GM23338 (cell line): Measurements from ENCODE around the gene COA4. TPM values are rescaled to one million over a fixed set of nuclear protein-coding genes. Genes with fewer than 3 reads are reported as not detected.

Experiments
- ATAC-seq: fragments of 200-7000 bp; cut with Tn5 transposase; 3 replicates; pipeline ENCODE4 v1.9.1; 2020
- DNase-seq: peaks from one replicate; pipeline ENCODE4 v3.0.0-alpha.2; 2015; ENCODE audit warnings: low spot score
- H2AFZ ChIP-seq: fragments of 200-600 bp; sonication (generic); 2 replicates; pipeline ENCODE4 v1.8.0; 2016; ENCODE audit warnings: antibody characterized with exemption, mild to moderate bottlenecking, moderate library complexity
- H3F3A ChIP-seq: fragments of 200-600 bp; sonication (generic); replicated peaks from 2 replicates; pipeline ENCODE4 v1.8.0; 2017; ENCODE audit warnings: antibody characterized with exemption, mixed run types, low read depth
- H3K27ac ChIP-seq: fragments of 200-600 bp; sonication (generic); 2 replicates; pipeline ENCODE4 v1.6.1; 2016; ENCODE audit warnings: low read depth
- H3K27me3 ChIP-seq: fragments of 200-600 bp; sonication (generic); 2 replicates; pipeline ENCODE4 v1.8.0; 2016; ENCODE audit warnings: mild to moderate bottlenecking, mixed run types, moderate library complexity; ENCODE audit not compliant: insufficient read depth
- H3K36me3 ChIP-seq: fragments of 200-600 bp; sonication (generic); 2 replicates; pipeline ENCODE4 v1.8.0; 2016; ENCODE audit warnings: mild to moderate bottlenecking; ENCODE audit not compliant: insufficient read depth
- H3K4me1 ChIP-seq: fragments of 200-600 bp; sonication (generic); 2 replicates; pipeline ENCODE4 v1.8.0; 2016; ENCODE audit warnings: mild to moderate bottlenecking, moderate library complexity; ENCODE audit not compliant: insufficient read depth
- H3K4me2 ChIP-seq: fragments of 200-600 bp; sonication (generic); 2 replicates; pipeline ENCODE4 v1.7.1; 2017; ENCODE audit warnings: mixed run types
- H3K4me3 ChIP-seq: fragments of 200-600 bp; sonication (generic); 2 replicates; pipeline ENCODE4 v1.6.1; 2016; ENCODE audit warnings: mixed run types
- H3K79me2 ChIP-seq: fragments of 200-600 bp; sonication (generic); replicated peaks from 2 replicates; pipeline ENCODE4 v1.8.0; 2017; ENCODE audit warnings: mild to moderate bottlenecking; ENCODE audit not compliant: insufficient read depth
- H3K9me2 ChIP-seq: fragments of 200-600 bp; sonication (generic); 2 replicates; pipeline ENCODE4 v1.8.0; 2017; ENCODE audit not compliant: insufficient read depth
- H4K20me1 ChIP-seq: fragments of 200-600 bp; sonication (generic); replicated peaks from 2 replicates; pipeline ENCODE4 v1.8.0; 2017; ENCODE audit warnings: mild to moderate bottlenecking; ENCODE audit not compliant: insufficient read depth
- H3K27ac Mint-ChIP-seq: 2 replicates; pipeline ENCODE4 v1.8.0; 2020; ENCODE audit warnings: inconsistent platforms, mild to moderate bottlenecking, moderate library complexity, mixed read lengths
- H3K27me3 Mint-ChIP-seq: 3 replicates; pipeline ENCODE4 v1.8.0; 2022; ENCODE audit warnings: low read depth, mild to moderate bottlenecking, moderate library complexity, mixed read lengths, inconsistent platforms; ENCODE audit not compliant: insufficient read depth, poor library complexity
- H3K36me3 Mint-ChIP-seq: 3 replicates; pipeline ENCODE4 v1.8.0; 2021; ENCODE audit warnings: low read depth, mild to moderate bottlenecking, inconsistent platforms, moderate library complexity, mixed read lengths
- H3K4me1 Mint-ChIP-seq: 3 replicates; pipeline ENCODE4 v1.8.0; 2020; ENCODE audit warnings: mild to moderate bottlenecking, inconsistent platforms, mixed read lengths
- H3K4me3 Mint-ChIP-seq: 3 replicates; pipeline ENCODE4 v1.8.0; 2021; ENCODE audit warnings: moderate library complexity, mild to moderate bottlenecking, inconsistent platforms, mixed read lengths
- H3K9me3 Mint-ChIP-seq: 3 replicates; pipeline ENCODE4 v1.8.0; 2020; ENCODE audit warnings: moderate library complexity, mild to moderate bottlenecking, inconsistent platforms, mixed read lengths
- CREB1 ChIP-seq: fragments of 250-450 bp; sonication (Bioruptor Pico); IDR thresholded peaks from 2 replicates; pipeline ENCODE4 v1.5.0; 2020; ENCODE audit warnings: low read depth, mild to moderate bottlenecking, moderate library complexity
- ETS1 ChIP-seq: IDR thresholded peaks from 2 replicates; pipeline ENCODE4 v1.6.1; 2016; ENCODE audit warnings: antibody characterized with exemption
- EZH2 ChIP-seq: fragments of 200-600 bp; sonication (generic); IDR thresholded peaks from one replicate; pipeline ENCODE4 v1.8.0; 2017; ENCODE audit warnings: antibody characterized with exemption, mild to moderate bottlenecking, low read depth; ENCODE audit not compliant: unreplicated experiment
- EZH2phosphoT487 ChIP-seq: fragments of 200-600 bp; sonication (generic); IDR thresholded peaks from one replicate; pipeline ENCODE4 v1.8.1; 2018; ENCODE audit warnings: antibody characterized with exemption; ENCODE audit not compliant: unreplicated experiment
- JUNB ChIP-seq: IDR thresholded peaks from one replicate; pipeline ENCODE4 v1.6.1; 2016; ENCODE audit warnings: antibody characterized with exemption; ENCODE audit not compliant: unreplicated experiment
- NANOG ChIP-seq: IDR thresholded peaks from 2 replicates; pipeline ENCODE4 v1.6.1; 2016; ENCODE audit warnings: antibody characterized with exemption, borderline replicate concordance
- POLR2AphosphoS5 ChIP-seq: IDR thresholded peaks from 2 replicates; pipeline ENCODE4 v1.6.1; 2016; ENCODE audit warnings: antibody characterized with exemption, low read depth
- REST ChIP-seq: IDR thresholded peaks from one replicate; pipeline ENCODE4 v1.6.1; 2018; ENCODE audit warnings: antibody characterized with exemption; ENCODE audit not compliant: unreplicated experiment
- STAT1 ChIP-seq: IDR thresholded peaks from one replicate; pipeline ENCODE4 v1.6.1; 2016; ENCODE audit warnings: antibody characterized with exemption; ENCODE audit not compliant: unreplicated experiment
- ZNF114 ChIP-seq: fragments of 250-450 bp; sonication (Bioruptor Pico); IDR thresholded peaks from 2 replicates; pipeline ENCODE4 v1.5.0; 2020; ENCODE audit warnings: mild to moderate bottlenecking, moderate library complexity
- ZNF331 ChIP-seq: fragments of 250-450 bp; sonication (Bioruptor Pico); IDR thresholded peaks from 2 replicates; pipeline ENCODE4 v1.5.0; 2020; ENCODE audit warnings: low read depth, mild to moderate bottlenecking, moderate library complexity
- ZNF462 ChIP-seq: fragments of 250-450 bp; sonication (Bioruptor Pico); IDR thresholded peaks from 2 replicates; pipeline ENCODE4 v1.5.0; 2020; ENCODE audit warnings: mild to moderate bottlenecking, moderate library complexity
- polyA plus RNA-seq: library from polyadenylated mRNA; unstranded; fragments of >200 nt; fragmentation: Nextera tagmentation; extraction: Ambion mirVana; gene quantifications from 2 replicates; pipeline ENCODE4 v1.2.1, GENCODE V29; 2016
- total RNA-seq: library from RNA; depleted of rRNA; stranded (reverse); fragments of >200 nt; shearing (Covaris generic); gene quantifications from 2 replicates; pipeline ENCODE4 v1.2.3, GENCODE V29; 2014

Gene COA4
- total and polyA plus RNA-seq, 2 experiments from 2014 or later: 168 to 174 TPM

GRCh38 chr11:73893041-73893440, 16.4 kb upstream of the COA4 start:
- Histone ChIP-seq H3K9me2 (no peaks in the 10 kb centered on the region), H3K4me2 (no peak overlapping the region), H2AFZ (no peak overlapping the region), H3K27me3 (no peaks in the 10 kb centered on the region), H3F3A (no peaks in the 10 kb centered on the region), H3K4me3 (no peak overlapping the region), H3K79me2 (no peaks in the 10 kb centered on the region), H3K36me3 (peaks cover 6% of the 10 kb centered on the region; the same call in 1 of the 2 replicates), H4K20me1 (no peaks in the 10 kb centered on the region; the same call in 1 of the 2 replicates), H3K4me1 (no peaks in the 10 kb centered on the region), H3K27ac (no peak overlapping the region)
- Mint-ChIP-seq H3K4me1 (no peaks in the 10 kb centered on the region), H3K9me3 (peaks cover 4% of the 10 kb centered on the region; the same call in 1 of the 3 replicates), H3K4me3 (no peak overlapping the region), H3K36me3 (peaks cover 18% of the 10 kb centered on the region; the same call in 2 of the 3 replicates), H3K27ac (no peak overlapping the region), H3K27me3 (no peaks in the 10 kb centered on the region)
- no peak for TF ChIP-seq EZH2
- ATAC-seq (no peak), DNase-seq (no peak)

- Mint-ChIP-seq H3K4me3 (no peak overlapping the region), H3K36me3 (peaks cover 9% of the 10 kb centered on the region), H3K27ac (no peak overlapping the region), H3K9me3 (no peaks in the 10 kb centered on the region), H3K27me3 (peaks cover 2% of the 10 kb centered on the region), H3K4me1 (no peaks in the 10 kb centered on the region)
- no peaks in the 10 kb centered on the region for H3K9me2 ChIP-seq
- DNase-seq: no peak
- H3K4me3 ChIP-seq: no peak overlapping the region
- H3K27ac ChIP-seq: no peak overlapping the region
- H3K36me3 ChIP-seq: peaks cover 6% of the 10 kb centered on the region; the same call in 1 of the 2 replicates
- no peak overlapping the region for H2AFZ ChIP-seq
- no peak overlapping the region for H3K4me2 ChIP-seq
- no peaks in the 10 kb centered on the region; the same call in 1 of the 2 replicates for H4K20me1 ChIP-seq
- no peaks in the 10 kb centered on the region for H3K4me1 ChIP-seq
- no peaks in the 10 kb centered on the region for H3F3A ChIP-seq
- ATAC-seq: no peak
- H3K27me3 ChIP-seq: no peaks in the 10 kb centered on the region
- H3K79me2 ChIP-seq: no peaks in the 10 kb centered on the region
- TF ChIP-seq REST (no peak), JUNB (no peak), ZNF331 (CRISPR knock-in tag) (no peak), EZH2phosphoT487 (no peak), ETS1 (no peak), EZH2 (no peak), POLR2AphosphoS5 (no peak), ZNF462 (no peak), ZNF114 (CRISPR knock-in tag) (no peak), NANOG (no peak), STAT1 (no peak), CREB1 (no peak)
Observed at GRCh38 chr11:73889536-73889935, 12.9 kb upstream of the COA4 start.
